Fibroblast of lung (primary cell): Measurements from ENCODE around the gene WWOX. TPM values are rescaled to one million over a fixed set of nuclear protein-coding genes. Genes with fewer than 3 reads are reported as not detected.

Experiments used
- DNase-seq, 2 donors: peaks; one replicate each; pipeline versions ENCODE4 v3.0.0 to v3.0.0-alpha.2; 2010; ENCODE audit warnings: low read depth in 2 of 2
- H2AFZ ChIP-seq: 2 replicates; pipeline ENCODE4 v1.5.1; 2012; ENCODE audit warnings: low read length, control low read depth, inconsistent platforms
- H3K27ac ChIP-seq: 2 replicates; pipeline ENCODE4 v1.5.1; 2011; ENCODE audit warnings: low read length, control low read depth; ENCODE audit not compliant: insufficient read depth
- H3K27me3 ChIP-seq: 2 replicates; pipeline ENCODE4 v1.5.1; 2011; ENCODE audit warnings: mild to moderate bottlenecking, low read length; ENCODE audit not compliant: control insufficient read depth, insufficient read depth
- H3K36me3 ChIP-seq: 2 replicates; pipeline ENCODE4 v1.5.1; 2011; ENCODE audit warnings: low read length; ENCODE audit not compliant: control insufficient read depth, insufficient read depth
- H3K4me1 ChIP-seq: 2 replicates; pipeline ENCODE4 v1.5.1; 2011; ENCODE audit warnings: low read length; ENCODE audit not compliant: control insufficient read depth, insufficient read depth; ENCODE audit errors: extremely low read depth
- H3K4me2 ChIP-seq: 2 replicates; pipeline ENCODE4 v1.5.1; 2011; ENCODE audit warnings: low read length, control low read depth; ENCODE audit not compliant: insufficient read depth; ENCODE audit errors: extremely low read depth
- H3K4me3 ChIP-seq, 4 experiments: fragments of 200-600 bp in 1 of 4; sonication (generic) in 1 of 4; replicated peaks in 1 of 4; 2 replicates each; pipeline ENCODE4 v1.5.1; 2011 to 2016; ENCODE audit warnings: low read length in 4 of 4, low read depth in 3 of 4, mild to moderate bottlenecking in 3 of 4, control low read depth in 2 of 4, inconsistent platforms in 1 of 4, mixed read lengths in 1 of 4; ENCODE audit not compliant: insufficient read depth in 1 of 4; ENCODE audit errors: control extremely low read depth in 1 of 4
- H3K79me2 ChIP-seq: 2 replicates; pipeline ENCODE4 v1.5.1; 2012; ENCODE audit warnings: mild to moderate bottlenecking, low read length, inconsistent platforms; ENCODE audit not compliant: control insufficient read depth, insufficient read depth
- H3K9ac ChIP-seq: 2 replicates; pipeline ENCODE4 v1.5.1; 2011; ENCODE audit warnings: mild to moderate bottlenecking, low read length, control low read depth; ENCODE audit not compliant: insufficient read depth
- H3K9me3 ChIP-seq: 2 replicates; pipeline ENCODE4 v1.5.1; 2012; ENCODE audit warnings: low read depth, low read length; ENCODE audit not compliant: control insufficient read depth, insufficient read depth
- H4K20me1 ChIP-seq: 2 replicates; pipeline ENCODE4 v1.5.1; 2011; ENCODE audit warnings: low read length; ENCODE audit not compliant: control insufficient read depth, insufficient read depth; ENCODE audit errors: extremely low read depth
- EZH2 ChIP-seq: IDR thresholded peaks from 2 replicates; pipeline ENCODE4 v1.5.1; 2012; ENCODE audit warnings: low read length, control low read depth, mild to moderate bottlenecking; ENCODE audit errors: missing control alignments
- polyA plus RNA-seq, 2 donors: library from polyadenylated mRNA; depleted of rRNA in 1 of 2; stranded (reverse) in 1 of 2; unstranded in 1 of 2; fragments of >200 nt; gene quantifications; 2 replicates each; pipeline ENCODE4 v1.2.1, GENCODE V29; 2011 to 2012; ENCODE audit warnings: missing spikeins in 1 of 2
- total RNA-seq: library from RNA; depleted of rRNA; stranded (reverse); fragments of >200 nt; gene quantifications from 2 replicates; pipeline ENCODE4 v1.2.1, GENCODE V29; 2014
- TF ChIP-seq, protein P1 (sequence below), 2 donors: IDR thresholded peaks in 1 of 2; conservative IDR thresholded peaks in 1 of 2; 1 replicate in 1 of 2; 2 replicates in 1 of 2; pipeline ENCODE4 v1.5.1; 2011 to 2012; ENCODE audit warnings: low read length in 2 of 2, control low read depth in 1 of 2, inconsistent platforms in 1 of 2, low read depth in 1 of 2, mild to moderate bottlenecking in 1 of 2

WWOX gene
- total and polyA plus RNA-seq, 2 donors (not counting 1 experiment from before 2014, with no cell fraction given): 5.6 to 16.3 TPM

DNA sequence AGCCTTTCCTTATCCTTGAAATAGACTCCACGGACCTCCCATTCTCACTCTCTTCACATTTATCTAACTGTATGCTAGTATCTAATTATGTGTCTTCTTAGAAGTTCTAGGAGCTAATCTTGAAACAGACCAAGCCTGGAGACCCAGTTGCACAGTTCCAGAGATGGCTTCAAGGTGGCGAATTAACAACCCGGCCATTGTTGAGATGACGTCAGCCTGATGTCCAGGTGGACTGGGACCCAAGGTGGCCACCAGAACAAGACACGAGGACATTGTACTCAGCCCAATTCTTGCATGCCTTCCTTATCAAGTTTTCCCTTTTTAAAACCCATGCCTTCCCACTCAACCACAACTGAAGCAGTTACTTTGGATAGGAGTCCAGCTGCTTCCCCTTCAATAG lies 29.5 kb upstream of the WWOX start:
- no peak for DNase-seq
- H3K27ac ChIP-seq: no peak overlapping the region
- TF ChIP-seq, protein P1, sequence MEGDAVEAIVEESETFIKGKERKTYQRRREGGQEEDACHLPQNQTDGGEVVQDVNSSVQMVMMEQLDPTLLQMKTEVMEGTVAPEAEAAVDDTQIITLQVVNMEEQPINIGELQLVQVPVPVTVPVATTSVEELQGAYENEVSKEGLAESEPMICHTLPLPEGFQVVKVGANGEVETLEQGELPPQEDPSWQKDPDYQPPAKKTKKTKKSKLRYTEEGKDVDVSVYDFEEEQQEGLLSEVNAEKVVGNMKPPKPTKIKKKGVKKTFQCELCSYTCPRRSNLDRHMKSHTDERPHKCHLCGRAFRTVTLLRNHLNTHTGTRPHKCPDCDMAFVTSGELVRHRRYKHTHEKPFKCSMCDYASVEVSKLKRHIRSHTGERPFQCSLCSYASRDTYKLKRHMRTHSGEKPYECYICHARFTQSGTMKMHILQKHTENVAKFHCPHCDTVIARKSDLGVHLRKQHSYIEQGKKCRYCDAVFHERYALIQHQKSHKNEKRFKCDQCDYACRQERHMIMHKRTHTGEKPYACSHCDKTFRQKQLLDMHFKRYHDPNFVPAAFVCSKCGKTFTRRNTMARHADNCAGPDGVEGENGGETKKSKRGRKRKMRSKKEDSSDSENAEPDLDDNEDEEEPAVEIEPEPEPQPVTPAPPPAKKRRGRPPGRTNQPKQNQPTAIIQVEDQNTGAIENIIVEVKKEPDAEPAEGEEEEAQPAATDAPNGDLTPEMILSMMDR (conservative IDR thresholded peaks at IDR 0.05 in 1 of 2, IDR thresholded peaks at IDR 0.05 in 1 of 2; ENCODE audit: low read depth in 1 of 2, low read length in 2 of 2): no peak
- TF ChIP-seq EZH2: no peak

DNA sequence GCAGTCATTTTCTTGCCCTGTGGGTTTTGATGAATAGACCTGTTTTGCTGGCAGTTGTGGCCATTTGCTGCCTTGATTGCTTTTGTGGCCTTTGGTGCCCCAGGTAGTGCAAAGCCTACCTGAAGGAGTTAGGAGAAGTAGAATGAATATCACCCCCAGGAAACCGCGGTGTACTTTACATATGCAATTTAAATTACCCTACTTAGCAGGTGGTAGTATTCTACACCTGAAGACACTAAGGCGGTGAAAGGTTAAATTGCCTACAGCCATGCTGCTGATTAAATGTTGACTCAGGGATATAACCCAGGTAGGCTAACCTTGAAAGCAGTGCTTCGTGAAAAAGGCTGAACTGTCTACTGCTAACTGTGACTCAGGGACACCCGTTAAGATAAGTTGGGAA lies 27.2 kb upstream of the WWOX start:
- Histone ChIP-seq H3K79me2 (no peaks in the 10 kb centered on the region), H3K4me1 (no peaks in the 10 kb centered on the region), H3K4me3 (no peak overlapping the region), H4K20me1 (no peaks in the 10 kb centered on the region), H3K36me3 (no peaks in the 10 kb centered on the region), H3K27me3 (no peaks in the 10 kb centered on the region), H2AFZ (no peak overlapping the region), H3K9ac (no peak overlapping the region), H3K4me2 (no peak overlapping the region), H3K9me3 (no peaks in the 10 kb centered on the region), H3K27ac (no peak overlapping the region)
- no peak for TF ChIP-seq EZH2
- TF ChIP-seq, protein P1 (conservative IDR thresholded peaks at IDR 0.05 in 1 of 2, IDR thresholded peaks at IDR 0.05 in 1 of 2; ENCODE audit: low read depth in 1 of 2, low read length in 2 of 2): no peak
- DNase-seq: no peak

More for the DNA sequence above, 29.5 kb upstream of the WWOX start:
- H3K79me2 ChIP-seq: no peaks in the 10 kb centered on the region
- H4K20me1 ChIP-seq: no peaks in the 10 kb centered on the region
- H3K9me3 ChIP-seq: no peaks in the 10 kb centered on the region
- no peak overlapping the region for H3K4me2 ChIP-seq
- H3K27me3 ChIP-seq: no peaks in the 10 kb centered on the region
- no peak overlapping the region for H2AFZ ChIP-seq
- no peak overlapping the region for H3K4me3 ChIP-seq
- H3K4me1 ChIP-seq: no peaks in the 10 kb centered on the region
- H3K36me3 ChIP-seq: no peaks in the 10 kb centered on the region
- H3K9ac ChIP-seq: no peak overlapping the region

DNA sequence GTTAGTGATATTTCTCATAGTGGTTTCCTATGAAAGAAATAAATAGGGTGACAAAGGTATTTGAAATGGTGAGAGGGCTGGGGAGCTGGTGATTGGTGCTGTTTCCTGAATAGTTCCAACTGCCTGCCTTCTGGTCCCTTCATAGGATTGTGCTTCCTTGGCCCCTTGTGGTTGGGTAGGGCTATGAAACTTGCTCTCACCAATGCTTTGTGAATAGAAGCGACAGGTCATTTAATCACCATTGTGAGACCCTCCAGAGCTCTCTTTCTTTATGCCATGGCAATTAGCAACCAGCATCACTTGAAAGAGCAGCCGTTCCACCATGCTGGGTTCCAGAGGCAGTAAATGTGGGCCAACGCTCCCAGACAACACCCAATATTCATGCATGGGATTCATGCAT lies 23.7 kb upstream of the WWOX start:
- Histone ChIP-seq H3K4me2 (no peak overlapping the region), H3K27ac (no peak overlapping the region), H2AFZ (no peak overlapping the region), H3K9me3 (no peaks in the 10 kb centered on the region), H3K79me2 (no peaks in the 10 kb centered on the region), H3K4me3 (no peak overlapping the region), H3K36me3 (no peaks in the 10 kb centered on the region), H3K9ac (no peak overlapping the region), H3K4me1 (no peaks in the 10 kb centered on the region), H3K27me3 (no peaks in the 10 kb centered on the region), H4K20me1 (no peaks in the 10 kb centered on the region)
- DNase-seq: no peak
- no peak for TF ChIP-seq EZH2
- TF ChIP-seq, protein P1 (conservative IDR thresholded peaks at IDR 0.05 in 1 of 2, IDR thresholded peaks at IDR 0.05 in 1 of 2; ENCODE audit: low read depth in 1 of 2, low read length in 2 of 2): no peak
